Measurements from ENCODE around the gene CEP350.

DNA sequence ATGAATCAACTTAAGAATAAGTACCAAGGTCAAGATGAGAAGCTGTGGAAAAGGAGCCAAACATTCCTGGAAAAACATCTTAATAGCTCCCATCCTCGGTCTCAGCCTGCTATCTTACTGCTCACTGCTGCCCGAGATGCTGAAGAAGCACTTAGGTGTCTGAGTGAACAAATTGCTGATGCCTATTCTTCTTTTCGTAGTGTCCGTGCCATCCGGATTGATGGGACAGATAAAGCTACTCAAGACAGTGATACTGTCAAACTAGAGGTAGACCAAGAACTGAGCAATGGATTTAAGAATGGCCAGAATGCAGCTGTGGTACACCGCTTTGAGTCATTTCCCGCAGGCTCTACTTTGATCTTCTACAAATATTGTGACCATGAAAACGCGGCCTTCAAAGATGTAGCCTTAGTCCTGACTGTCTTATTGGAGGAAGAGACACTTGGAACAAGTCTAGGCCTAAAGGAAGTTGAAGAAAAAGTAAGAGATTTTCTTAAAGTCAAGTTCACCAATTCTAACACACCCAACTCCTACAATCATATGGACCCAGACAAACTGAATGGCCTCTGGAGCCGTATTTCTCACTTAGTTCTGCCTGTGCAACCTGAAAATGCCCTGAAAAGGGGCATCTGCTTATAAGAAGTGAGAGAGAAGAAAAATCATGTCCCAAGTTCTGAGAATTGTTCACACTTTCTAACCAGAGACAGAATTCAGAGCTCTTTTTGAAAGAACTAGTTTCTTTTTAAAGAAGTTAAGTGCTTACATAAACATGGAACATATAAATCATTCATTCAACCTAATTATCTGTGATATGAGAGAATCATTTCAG lies 36.8 kb upstream of the CEP350 start:
- TF ChIP-seq, protein P1, sequence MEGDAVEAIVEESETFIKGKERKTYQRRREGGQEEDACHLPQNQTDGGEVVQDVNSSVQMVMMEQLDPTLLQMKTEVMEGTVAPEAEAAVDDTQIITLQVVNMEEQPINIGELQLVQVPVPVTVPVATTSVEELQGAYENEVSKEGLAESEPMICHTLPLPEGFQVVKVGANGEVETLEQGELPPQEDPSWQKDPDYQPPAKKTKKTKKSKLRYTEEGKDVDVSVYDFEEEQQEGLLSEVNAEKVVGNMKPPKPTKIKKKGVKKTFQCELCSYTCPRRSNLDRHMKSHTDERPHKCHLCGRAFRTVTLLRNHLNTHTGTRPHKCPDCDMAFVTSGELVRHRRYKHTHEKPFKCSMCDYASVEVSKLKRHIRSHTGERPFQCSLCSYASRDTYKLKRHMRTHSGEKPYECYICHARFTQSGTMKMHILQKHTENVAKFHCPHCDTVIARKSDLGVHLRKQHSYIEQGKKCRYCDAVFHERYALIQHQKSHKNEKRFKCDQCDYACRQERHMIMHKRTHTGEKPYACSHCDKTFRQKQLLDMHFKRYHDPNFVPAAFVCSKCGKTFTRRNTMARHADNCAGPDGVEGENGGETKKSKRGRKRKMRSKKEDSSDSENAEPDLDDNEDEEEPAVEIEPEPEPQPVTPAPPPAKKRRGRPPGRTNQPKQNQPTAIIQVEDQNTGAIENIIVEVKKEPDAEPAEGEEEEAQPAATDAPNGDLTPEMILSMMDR (conservative IDR thresholded peaks at IDR 0.05; ENCODE audit: low read depth, low read length): no peak
- no peak for TF ChIP-seq EZH2 (IDR thresholded peaks at IDR 0.05; ENCODE audit: low read length, unreplicated experiment)

All from PC-3 (cell line).